DOHH2 (cell line): Measurements from ENCODE around the gene IBA57.

ENCODE experiments used
- CTCF ChIP-seq: fragments of 200-600 bp; sonication (generic); IDR thresholded peaks from one replicate; pipeline ENCODE4 v1.5.1; 2014; ENCODE audit warnings: antibody characterized with exemption, mild to moderate bottlenecking, low read depth, low read length; ENCODE audit not compliant: poor library complexity, severe bottlenecking
- EZH2phosphoT487 ChIP-seq: fragments of 200-600 bp; sonication (generic); IDR thresholded peaks from 2 replicates; pipeline ENCODE4 v1.6.1; 2017; ENCODE audit warnings: borderline replicate concordance, mild to moderate bottlenecking, antibody characterized with exemption, low read length, moderate library complexity, mixed read lengths

- TF ChIP-seq CTCF (no peak), EZH2phosphoT487 (no peak)
Observed at GRCh38 chr1:228190778-228191177, 25.2 kb downstream of the IBA57 start.
